Nephron progenitor cell (in vitro differentiated cells): ENCODE data around the gene APBB1.

Experiments used
- DNase-seq: peaks from one replicate; pipeline ENCODE4 v3.0.0; 2021
- H3K27ac Mint-ChIP-seq: 2 replicates; pipeline ENCODE4 v1.8.0; 2021; ENCODE audit warnings: mild to moderate bottlenecking, moderate library complexity, mixed read lengths
- H3K27me3 Mint-ChIP-seq: 2 replicates; pipeline ENCODE4 v1.8.0; 2021; ENCODE audit warnings: mild to moderate bottlenecking, low read depth, mixed read lengths; ENCODE audit not compliant: poor library complexity
- H3K36me3 Mint-ChIP-seq: 2 replicates; pipeline ENCODE4 v1.8.0; 2021; ENCODE audit warnings: low read depth, mixed read lengths
- H3K4me1 Mint-ChIP-seq: 2 replicates; pipeline ENCODE4 v1.8.0; 2021; ENCODE audit warnings: mixed read lengths
- H3K4me3 Mint-ChIP-seq: 2 replicates; pipeline ENCODE4 v1.8.0; 2021; ENCODE audit warnings: mild to moderate bottlenecking, moderate library complexity, mixed read lengths
- H3K9me3 Mint-ChIP-seq: 2 replicates; pipeline ENCODE4 v1.8.0; 2021; ENCODE audit warnings: mild to moderate bottlenecking, moderate library complexity, mixed read lengths
- TF ChIP-seq, protein P1 (sequence below): fragments of 200-600 bp; sonication (generic); IDR thresholded peaks from 2 replicates; pipeline ENCODE4 v1.5.0; 2021; ENCODE audit warnings: antibody characterized with exemption

Gene APBB1

GRCh38 chr11:6440906-6441358, 22.0 kb upstream of the APBB1 start, which contains the start of gene HPX:
HPX (minus strand) TSS chr11:6440987; CDS start chr11:6440963, 24 bp downstream.
- TF ChIP-seq, protein P1, sequence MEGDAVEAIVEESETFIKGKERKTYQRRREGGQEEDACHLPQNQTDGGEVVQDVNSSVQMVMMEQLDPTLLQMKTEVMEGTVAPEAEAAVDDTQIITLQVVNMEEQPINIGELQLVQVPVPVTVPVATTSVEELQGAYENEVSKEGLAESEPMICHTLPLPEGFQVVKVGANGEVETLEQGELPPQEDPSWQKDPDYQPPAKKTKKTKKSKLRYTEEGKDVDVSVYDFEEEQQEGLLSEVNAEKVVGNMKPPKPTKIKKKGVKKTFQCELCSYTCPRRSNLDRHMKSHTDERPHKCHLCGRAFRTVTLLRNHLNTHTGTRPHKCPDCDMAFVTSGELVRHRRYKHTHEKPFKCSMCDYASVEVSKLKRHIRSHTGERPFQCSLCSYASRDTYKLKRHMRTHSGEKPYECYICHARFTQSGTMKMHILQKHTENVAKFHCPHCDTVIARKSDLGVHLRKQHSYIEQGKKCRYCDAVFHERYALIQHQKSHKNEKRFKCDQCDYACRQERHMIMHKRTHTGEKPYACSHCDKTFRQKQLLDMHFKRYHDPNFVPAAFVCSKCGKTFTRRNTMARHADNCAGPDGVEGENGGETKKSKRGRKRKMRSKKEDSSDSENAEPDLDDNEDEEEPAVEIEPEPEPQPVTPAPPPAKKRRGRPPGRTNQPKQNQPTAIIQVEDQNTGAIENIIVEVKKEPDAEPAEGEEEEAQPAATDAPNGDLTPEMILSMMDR = no peak
- H3K4me3 Mint-ChIP-seq = no peak within 1 kb of the TSS
- H3K27me3 Mint-ChIP-seq = peaks cover 5% of the 10 kb centered on the region
- no peaks in the 10 kb centered on the region for H3K4me1 Mint-ChIP-seq
- H3K27ac Mint-ChIP-seq = no peak within 1 kb of the TSS
- no peaks in the 10 kb centered on the region for H3K36me3 Mint-ChIP-seq
- no peaks in the 10 kb centered on the region for H3K9me3 Mint-ChIP-seq
- DNase-seq = no peak

GRCh38 chr11:6438979-6439571, 20.2 kb upstream of the APBB1 start:
- Mint-ChIP-seq H3K36me3 (no peaks in the 10 kb centered on the region), H3K27ac (no peak overlapping the region), H3K9me3 (no peaks in the 10 kb centered on the region), H3K4me1 (no peaks in the 10 kb centered on the region), H3K27me3 (peaks cover under 1% of the 10 kb centered on the region), H3K4me3 (no peak overlapping the region)
- peak; percentile 51 for DNase-seq
- TF ChIP-seq, protein P1 = peak; percentile 56

DNA sequence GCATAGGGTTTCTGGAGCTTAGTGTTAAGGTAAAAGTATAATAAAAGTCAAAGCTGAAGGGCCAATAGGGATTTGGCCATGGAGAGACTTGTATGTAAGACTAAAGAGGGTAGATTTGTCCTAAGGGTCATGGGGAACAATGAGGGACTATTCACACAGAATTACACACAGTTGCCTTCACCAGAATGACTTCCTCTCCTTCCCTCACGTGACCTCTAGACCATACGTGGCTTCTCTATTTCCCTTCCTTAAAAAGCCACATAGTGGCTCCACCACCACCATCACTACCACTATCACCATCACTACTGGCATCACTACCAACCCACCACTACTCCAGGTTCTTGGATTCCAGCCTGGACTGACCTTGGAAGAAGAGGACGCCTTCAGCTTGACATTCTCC, 19.1 kb upstream of the APBB1 start:
- no peak for DNase-seq
- Mint-ChIP-seq H3K27ac (no peak overlapping the region), H3K9me3 (no peaks in the 10 kb centered on the region), H3K4me1 (no peaks in the 10 kb centered on the region), H3K27me3 (no peaks in the 10 kb centered on the region), H3K4me3 (no peak overlapping the region), H3K36me3 (no peaks in the 10 kb centered on the region)
- TF ChIP-seq, protein P1 = no peak

DNA sequence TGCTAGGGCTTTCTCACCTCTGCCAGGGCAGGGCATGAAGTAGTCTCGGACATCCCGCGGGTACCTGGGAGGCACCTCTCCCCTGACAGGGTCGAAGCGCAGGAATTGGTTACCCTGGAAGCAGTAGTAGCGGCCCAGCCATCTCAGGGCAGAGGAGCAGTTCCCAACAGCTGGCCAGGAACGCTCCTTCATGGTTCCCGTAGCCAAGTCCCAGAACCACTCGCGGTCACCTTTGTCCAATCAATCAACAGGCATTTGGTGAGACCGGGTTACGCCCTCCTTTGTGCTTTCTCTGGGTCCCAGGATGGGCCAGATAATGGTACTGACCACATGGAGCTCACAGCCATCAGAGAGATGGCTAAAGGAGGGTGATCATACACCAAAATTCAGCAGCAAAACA, 18.5 kb upstream of the APBB1 start:
- H3K4me3 Mint-ChIP-seq = no peak overlapping the region
- H3K9me3 Mint-ChIP-seq = no peaks in the 10 kb centered on the region
- no peaks in the 10 kb centered on the region for H3K4me1 Mint-ChIP-seq
- DNase-seq = no peak
- no peak overlapping the region for H3K27ac Mint-ChIP-seq
- no peaks in the 10 kb centered on the region for H3K36me3 Mint-ChIP-seq
- TF ChIP-seq, protein P1 = no peak
- H3K27me3 Mint-ChIP-seq = peaks cover 3% of the 10 kb centered on the region

- no peak overlapping the region for H3K4me3 Mint-ChIP-seq
- DNase-seq = no peak
- no peaks in the 10 kb centered on the region for H3K36me3 Mint-ChIP-seq
- no peaks in the 10 kb centered on the region for H3K4me1 Mint-ChIP-seq
- H3K9me3 Mint-ChIP-seq = no peaks in the 10 kb centered on the region
- H3K27ac Mint-ChIP-seq = no peak overlapping the region
- TF ChIP-seq, protein P1 = no peak
- peaks cover 6% of the 10 kb centered on the region for H3K27me3 Mint-ChIP-seq
Observed at GRCh38 chr11:6433998-6434660, 15.2 kb upstream of the APBB1 start.

DNA sequence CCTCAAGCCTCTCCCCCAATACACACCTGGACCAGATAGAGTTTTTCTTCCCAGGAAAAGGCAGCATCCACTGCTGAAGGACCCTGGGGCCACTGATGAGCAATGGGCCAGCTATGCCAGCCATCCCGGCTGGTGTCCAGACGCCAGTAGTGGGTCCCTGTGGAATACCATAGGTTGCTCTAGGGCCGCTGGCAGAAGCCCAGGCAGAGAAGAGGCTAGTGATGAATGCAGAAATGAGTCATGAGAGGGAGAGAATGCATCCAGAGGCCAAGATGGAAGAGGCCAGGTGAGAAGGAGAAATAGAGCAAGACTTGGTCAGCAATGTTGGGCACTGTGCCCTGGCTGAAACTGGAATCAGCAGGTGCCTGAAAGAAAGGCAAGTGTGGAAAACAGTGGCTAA, 13.0 kb upstream of the APBB1 start:
- Mint-ChIP-seq H3K27me3 (peaks cover 14% of the 10 kb centered on the region), H3K36me3 (no peaks in the 10 kb centered on the region), H3K27ac (no peak overlapping the region), H3K4me1 (no peaks in the 10 kb centered on the region), H3K4me3 (no peak overlapping the region), H3K9me3 (no peaks in the 10 kb centered on the region)
- no peak for DNase-seq
- TF ChIP-seq, protein P1 = no peak
